Measurements from ENCODE around the gene CD2AP.

- TF ChIP-seq CTCF (IDR thresholded peaks at IDR 0.05) (no peak), POLR2A (IDR thresholded peaks at IDR 0.05) (no peak)
Measured at GRCh38 chr6:47628448-47629272, 151.1 kb downstream of the CD2AP start.
